GM21723 (cell line): ENCODE results near the gene PSMD6.

Experiments
- ATAC-seq: cut with Tn5 transposase; IDR thresholded peaks from one replicate; pipeline ENCODE4 v1.9.1; 2021; ENCODE audit warnings: mild to moderate bottlenecking, moderate library complexity; ENCODE audit not compliant: unreplicated experiment

PSMD6 gene

DNA sequence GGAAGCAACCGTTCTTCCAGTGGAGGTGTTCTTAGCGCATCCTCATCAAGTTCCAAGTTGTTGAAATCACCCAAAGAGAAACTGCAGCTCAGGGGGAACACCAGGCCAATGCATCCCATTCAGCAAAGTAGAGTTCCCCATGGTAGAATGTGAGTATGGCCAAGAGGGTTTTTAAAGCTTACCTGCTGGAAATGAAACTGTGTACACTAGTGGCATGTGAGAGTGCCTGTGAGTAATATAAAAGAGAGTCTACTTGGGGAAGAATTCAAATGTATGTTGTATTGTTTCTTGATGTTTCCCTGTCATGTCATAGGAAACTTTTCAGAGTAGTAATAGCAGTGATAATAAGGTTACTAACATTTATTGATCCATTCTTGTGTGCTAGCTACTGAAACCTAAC lies 43.3 kb downstream of the PSMD6 start:
- no peak for ATAC-seq

DNA sequence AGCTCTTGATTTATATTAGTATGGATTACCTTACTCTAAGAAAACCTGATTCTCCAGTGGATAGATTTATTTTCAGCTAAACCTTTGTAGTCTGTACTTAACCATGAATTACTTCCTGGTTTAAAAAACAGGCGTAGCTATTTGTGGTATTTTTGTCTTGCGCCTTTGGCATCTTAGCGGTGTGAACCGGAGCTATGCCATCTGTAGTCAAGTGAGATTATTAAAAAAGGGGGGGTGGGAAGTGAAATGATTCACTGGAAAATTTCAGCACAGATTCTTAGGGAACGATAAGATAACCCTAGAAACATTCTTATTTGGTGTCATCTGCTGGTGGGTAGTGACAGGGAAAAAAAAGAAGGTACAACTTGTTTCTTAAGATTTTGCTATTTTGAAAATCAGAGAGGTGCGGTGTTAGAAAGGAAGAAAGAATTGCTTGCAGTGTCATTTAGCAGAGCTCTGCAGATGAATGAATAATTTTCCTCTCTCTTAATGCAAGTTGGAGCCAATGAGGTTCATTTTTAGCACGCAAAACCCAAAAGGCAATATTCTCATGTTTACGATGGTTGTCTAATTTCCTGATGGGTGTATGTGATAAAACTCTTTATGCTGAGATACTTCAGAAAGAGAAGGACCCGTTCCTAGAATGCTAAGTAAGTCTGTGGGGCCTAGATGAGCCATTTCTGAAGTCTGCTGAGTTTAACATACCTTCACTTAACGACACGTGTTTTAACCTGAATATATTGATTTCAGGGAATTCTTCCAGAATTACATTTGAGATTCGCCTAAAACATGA lies 44.0 kb downstream of the PSMD6 start:
- no peak for ATAC-seq

DNA sequence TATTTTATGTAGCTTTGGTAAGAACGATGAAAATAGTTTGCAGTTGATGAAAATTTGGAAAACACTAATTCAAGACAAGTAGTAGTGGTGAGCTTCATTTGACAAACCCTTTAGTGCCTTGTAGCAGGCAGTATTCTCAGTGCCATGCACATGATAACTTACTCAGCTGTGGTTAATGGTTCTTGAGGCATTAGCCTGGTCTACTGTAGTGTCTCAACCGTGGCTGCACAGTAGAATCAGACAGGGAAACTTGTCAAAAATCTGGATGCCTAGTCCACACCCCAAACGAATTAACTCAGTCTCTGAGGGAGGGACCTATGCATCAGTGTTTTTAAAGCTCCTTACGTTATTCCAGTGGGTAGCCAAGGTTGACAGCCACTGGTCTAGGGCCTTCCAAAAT lies 45.4 kb downstream of the PSMD6 start:
- ATAC-seq = no peak

DNA sequence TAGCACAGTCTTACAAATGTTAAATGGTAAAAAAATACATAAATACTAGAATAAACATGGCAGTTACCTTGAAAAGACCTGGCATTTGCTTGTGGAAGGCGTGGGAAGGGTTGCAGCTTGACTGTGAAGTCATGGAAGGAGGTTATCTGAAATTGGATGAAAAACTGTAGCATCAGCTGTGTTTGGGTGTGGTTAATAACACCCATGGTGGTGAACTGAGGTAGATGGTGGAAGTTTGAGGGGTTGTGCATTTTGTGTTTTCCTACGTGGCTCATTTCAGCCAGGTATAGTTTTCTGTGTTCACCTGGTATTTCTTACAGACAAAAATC lies 46.5 kb downstream of the PSMD6 start:
- ATAC-seq = no peak

DNA sequence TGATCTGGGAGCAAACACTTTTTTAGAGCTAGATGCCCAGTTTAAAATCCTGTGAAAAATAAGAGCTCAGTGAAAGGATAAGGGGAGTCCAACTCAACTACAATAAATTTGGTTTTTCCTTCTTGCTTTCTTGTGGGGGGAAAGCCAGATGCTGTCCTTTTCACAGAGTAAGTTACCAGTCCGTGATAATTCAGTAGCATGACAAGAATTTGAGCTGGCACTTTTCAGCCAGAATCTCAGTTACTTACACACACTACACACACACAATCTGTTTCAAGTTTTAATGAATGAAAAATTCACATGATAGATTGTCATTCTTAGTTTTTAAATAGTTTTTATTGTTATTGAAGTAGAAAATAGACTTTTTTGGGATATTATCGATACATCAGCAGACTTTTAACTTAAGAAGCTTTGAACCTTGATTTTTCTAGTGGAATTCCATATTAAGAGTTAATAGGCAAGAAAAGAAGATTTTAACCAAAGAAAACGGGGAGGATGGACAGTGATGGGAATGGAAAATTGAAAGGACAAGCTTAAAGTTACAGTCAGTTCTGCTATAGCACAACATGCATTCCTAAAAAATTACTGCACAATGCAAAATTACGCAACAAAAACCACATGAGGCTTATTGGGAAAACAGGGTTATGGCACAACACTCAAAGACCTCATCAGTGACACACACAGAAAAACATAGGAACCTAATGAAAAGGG lies 47.0 kb downstream of the PSMD6 start:
- no peak for ATAC-seq

DNA sequence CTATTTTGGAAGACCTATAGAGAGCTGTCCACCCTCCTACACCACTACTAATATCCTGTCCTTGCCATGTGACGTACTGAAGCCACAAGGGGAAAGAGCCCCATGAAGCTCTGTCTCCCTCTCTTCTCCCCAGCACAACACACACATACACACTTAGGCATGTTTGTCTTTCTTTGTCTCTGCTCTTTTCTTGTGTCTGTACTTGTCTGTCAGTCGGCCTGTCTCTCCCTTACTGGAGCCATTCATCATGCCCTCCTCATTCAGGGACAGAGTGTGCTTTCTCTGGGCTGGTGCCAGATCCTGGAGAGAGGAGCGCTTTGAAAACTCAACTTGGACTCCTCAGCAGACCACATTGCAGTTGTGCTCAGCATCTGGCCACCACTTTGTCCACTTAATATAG lies 47.6 kb downstream of the PSMD6 start:
- no peak for ATAC-seq

DNA sequence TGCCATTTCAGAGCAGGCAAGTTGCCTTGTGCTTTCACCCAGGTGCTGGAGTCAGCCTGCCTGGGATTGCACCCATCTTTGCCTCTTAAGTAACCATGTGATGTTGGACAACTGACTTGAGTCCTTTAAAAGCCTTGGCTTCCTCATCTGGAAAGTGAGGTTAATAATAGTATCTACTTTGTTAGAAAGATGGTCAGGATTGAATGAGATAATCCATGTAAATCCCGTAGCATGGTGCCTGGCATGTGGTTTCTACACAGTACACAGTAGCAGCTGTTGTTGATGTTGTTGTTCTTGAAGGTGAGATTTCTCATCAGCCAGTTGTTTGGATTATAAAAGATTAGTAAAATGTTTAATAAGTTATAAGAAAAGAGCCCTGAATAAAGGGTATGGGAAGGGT lies 48.8 kb downstream of the PSMD6 start:
- ATAC-seq = no peak

DNA sequence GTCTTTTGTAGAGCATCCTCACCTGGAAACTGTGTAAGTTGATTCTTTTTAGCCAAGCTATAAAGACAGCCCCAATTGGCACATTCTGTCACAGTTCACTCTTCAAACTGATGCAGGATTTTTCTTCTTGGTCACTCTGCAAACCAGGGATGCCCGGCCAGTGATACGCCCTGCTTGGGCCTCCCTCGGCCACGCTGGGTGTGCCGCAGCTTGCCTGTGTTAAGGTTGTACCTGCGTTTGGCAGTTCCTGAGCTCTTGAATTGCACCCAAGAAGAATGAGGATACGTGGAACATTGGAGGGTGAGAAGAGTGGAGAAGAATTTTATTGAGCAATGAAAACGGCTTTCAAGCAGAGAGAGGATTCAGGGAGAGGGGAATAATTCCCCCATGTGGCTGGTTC lies 49.9 kb downstream of the PSMD6 start:
- no peak for ATAC-seq

DNA sequence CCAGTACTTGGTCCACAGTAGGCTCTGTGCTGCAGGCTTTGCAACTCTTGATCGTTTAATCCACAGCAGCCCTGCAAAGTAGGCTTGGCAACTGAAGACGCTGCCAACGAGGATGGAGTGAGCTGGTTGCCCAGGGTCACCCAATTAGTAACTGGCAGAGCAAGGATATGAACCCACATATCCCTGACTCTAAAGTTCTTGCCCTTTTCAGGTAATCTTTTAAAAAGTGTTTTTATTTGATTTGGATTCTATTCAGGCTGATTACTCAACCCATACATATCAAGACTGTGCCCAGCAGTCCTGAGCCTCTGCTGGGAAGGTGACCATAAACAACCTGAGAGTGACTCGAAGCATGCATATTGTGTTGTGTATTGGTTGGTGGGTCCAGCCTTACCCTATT lies 50.3 kb downstream of the PSMD6 start:
- no peak for ATAC-seq

DNA sequence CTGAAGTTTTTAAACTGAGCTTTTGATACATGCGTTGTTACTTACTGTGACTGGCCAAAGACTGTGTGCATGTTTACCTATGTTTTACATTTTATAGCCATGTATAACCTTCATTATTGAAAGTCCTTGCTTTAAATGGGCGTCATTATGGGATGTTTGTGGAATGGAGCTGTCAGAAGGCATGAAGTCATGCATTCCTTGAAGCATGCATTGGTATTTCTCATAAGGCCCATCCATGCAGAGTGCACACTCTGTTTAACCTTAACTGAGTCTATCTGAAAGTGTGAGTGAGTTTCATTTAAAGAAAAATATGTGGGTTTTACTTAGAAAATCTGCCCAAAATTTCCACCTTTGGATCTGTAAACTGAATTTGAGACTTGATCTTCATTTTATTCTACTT lies 51.1 kb downstream of the PSMD6 start:
- no peak for ATAC-seq

DNA sequence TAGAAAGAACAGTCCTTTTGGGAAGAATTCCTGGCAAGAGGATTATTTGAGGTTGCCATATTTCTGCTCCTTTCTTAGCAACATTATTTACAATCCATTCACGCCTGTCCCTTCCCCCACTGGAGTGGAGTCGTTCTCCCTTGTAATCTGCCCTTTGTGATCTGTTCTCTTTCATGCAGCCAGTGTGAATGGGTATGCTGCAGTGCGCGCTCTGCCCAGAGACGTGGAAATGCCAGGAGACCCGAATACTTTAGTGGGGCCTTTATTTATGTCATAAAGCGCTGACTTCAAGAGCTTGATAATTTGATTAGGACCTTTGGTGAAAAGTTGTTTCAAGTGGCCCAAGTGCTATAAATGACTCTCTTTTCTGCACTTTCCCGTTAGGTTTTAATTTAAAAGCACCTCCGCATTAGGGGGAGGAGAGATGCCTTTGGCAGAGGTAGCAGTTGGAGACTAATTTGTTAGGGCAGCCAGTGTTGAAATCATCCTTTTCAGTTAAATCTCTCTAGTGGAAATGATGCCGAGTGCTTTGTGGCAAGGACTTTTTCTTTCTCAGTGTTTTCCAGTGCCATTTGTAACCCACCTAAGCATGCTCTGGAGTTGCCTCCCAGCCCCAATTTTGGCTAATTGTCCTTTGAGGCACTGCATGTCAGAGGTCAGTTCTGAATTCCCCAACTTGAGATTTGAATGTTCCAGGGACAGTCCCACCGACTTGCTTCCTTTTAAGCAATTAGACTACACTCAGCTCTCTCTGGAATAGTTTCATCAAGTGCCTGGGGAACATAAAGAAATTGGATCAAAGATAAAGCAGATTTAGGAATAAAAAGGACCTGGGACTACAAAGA lies 52.4 kb downstream of the PSMD6 start:
- no peak for ATAC-seq

DNA sequence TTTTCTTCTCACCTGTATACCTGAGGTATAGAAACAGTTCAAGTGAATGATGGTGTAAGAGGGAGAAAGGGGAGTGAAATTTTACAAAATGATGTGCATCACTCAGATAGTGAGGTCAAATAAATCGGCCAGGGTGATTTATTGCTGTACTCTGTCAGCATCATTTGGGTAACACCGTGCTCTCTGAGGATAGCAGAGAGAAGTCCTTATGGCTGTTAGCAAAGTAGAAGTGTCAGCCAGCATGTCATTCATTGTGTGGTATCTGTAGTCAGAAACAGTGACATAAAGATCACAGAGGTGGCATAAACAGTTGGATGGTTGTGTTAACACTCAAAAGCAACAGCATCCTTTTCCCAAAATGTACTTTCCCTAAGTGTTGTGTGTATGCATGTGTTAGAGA lies 53.4 kb downstream of the PSMD6 start:
- no peak for ATAC-seq

DNA sequence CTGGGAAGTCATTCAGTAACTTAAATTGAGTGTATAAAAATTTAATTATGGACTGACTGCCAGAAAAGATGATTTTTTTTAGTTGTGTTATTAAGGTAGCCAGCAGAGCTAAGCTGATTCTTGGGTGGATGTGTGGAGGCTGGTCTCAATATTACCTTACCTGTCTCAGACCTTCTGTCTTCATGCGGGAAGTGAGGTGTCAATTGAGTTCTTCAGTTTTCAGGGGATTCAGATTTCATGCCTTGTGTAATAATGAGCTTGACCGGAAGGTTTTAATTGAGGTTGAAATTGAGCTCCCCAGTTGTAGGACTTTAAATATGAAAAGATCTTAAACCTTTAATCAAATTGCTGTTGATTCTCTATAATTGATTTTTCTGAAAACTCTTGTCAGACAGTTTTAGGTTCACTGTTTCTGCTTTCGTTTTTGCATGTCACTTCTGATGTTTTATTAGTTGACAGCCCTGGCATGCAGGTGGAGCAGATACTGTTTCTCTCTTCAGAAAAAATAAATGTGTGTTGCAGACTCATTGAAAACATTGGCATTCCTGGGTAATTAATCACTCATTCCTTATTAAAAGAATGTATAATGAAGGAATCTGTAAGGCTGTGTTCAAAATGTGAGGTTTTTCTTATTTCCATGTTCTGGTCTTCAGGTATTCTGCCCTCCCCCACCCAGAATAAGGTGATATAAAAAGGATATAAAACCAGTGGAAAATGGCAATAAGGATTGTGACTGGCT lies 54.5 kb downstream of the PSMD6 start:
- peak; percentile 27 for ATAC-seq

DNA sequence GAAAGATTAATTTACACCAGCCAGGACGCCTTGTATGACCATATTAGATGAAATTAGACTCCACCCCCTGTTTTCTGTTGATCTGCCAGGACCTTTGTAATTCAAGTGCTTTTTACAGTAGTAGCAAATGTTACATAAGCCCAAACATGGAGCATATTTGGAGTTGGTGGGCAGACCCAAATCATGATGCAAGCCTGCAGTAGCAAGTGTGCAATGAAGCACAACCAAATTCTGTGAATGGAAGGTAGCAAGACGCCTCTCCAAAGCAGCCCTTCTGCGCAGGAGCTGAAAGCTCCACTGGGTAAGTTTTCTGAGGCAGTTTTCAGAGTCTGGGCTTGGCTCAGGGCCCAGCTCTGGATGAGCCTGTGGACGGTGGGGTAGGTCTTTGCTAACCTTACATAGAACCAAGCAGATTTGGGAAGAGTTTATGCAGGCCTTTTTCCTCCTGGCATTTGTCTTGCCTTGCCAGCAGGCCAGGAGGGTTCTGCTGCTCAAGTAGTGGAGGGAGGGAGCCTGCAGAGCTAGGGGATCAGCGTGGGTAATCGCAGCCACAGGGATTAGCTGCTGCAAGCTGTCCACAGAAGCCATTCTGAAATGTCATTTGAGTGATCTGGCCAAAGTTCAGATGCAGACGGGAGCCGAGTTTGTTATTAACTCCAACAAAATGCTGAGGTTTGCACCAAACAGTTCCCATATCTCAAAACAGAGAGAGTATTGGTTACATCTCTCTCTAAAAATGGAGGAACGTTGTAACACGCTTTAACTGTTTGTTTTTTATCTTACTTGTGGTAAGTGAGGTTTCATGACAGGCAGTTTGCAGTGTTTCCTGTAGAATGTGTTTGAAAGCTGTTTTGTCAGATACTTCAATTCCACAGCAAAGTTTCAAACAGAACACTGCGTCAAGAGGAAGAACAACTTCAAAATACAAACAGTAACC lies 55.4 kb downstream of the PSMD6 start:
- ATAC-seq = peak; percentile 58

DNA sequence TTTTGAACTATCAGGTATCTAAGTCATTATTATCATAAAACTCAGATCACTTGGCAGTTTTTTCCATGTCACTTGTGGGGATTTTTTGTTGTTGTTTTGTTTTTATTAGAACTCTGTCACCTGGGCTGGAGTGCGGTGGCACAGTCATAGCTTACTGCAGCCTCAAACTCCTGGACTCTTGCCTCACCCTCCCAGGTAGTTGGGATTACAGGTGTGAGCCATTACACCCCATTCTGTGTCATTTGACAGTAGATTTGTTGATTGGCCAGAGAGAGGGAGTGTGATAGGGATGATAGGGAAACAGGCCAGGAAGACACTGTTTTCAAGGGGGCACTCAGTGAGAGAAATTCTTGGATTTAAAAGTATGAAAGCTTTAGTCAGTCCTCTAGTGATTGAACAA lies 56.4 kb downstream of the PSMD6 start:
- no peak for ATAC-seq

DNA sequence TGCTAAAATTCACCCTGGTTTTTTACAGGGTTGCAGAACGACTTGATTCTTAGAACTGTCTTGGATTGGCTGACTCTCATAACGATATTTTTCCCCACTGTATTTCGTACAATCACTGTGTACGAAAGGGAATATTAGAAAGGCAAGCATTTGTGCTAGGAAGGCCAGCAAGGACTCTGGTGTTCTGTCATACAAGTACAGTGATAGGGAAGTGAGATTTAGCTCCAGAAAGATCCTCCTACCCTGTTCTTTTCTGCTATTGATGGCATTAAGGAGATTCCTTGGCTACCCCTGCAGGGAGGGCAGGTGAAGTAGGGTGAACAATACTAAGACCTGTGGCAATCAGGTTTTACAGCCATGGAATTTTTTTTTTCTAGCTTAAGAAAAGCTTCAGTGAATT lies 57.3 kb downstream of the PSMD6 start:
- ATAC-seq = no peak

DNA sequence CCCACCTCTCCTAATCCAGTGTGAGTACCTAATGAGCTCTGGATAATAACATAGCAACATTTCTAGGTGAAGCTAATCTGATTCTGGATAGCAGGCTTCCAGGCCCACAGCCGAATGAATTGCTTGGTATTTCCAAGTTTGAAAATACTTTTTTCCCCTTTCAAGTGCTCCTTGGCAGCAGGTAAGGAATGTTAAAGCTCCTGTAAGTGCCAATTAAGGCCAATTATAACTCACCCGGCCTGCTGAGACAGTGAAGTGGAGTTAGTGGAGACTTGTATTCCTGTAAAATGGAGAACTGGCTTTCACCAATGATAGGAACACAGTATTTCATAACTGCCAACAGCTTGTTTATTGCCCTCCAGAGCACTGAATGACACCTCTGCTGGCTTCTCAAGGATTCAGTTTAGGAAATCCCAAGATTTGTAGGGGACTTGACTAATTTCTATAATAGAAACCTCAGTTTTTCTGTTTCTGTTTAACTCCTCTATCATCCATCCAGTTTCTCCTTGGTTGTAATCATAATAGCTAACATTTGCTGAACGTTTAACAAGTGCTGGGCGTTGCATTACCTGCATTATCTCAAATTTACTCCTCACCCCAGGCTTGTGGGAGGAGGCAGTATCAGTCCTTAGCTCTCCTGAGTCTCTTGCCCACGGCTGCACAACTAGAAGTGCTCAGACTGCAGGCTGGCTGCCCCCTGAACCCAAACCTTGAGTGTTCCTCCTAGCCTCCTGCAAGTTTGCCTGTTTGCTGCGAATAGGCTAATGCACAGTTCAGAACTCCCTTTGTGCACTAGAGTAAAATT lies 58.4 kb downstream of the PSMD6 start:
- no peak for ATAC-seq

DNA sequence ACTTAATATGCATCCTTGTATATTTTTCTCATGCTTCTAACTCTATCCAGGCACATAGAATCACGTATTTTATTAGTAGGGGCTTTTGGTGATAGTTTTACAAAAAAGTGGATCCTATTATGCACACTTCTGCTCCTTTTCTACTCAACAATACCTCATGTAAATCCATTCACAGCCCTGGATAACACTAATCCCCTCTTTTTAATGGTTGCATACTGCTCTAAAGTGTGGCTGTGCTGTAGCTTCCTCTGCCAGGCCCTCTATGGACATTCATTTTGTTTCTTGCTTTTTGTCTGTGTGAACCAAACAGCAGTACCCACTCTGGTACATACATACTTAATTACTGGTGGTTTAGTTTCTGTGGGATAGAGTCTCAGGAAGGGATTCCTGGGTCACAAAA lies 59.8 kb downstream of the PSMD6 start:
- no peak for ATAC-seq

DNA sequence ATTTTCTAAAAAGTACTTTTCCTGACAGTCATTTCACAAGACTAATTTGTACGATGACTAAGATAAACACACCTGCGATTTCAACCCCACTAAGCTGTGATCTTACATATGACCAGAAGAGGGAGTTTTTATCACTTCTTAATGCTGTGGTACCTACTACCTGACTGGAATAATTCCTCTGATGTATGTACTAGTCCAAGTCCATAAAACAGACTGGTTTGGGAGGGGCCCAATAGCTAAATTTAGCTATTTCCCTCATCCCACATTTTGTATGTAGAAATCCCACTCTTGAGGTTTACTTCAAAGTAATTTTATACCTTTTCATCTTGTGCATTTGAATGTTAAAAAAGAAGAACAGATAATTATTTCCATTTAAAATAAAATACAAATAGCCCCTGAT lies 61.4 kb downstream of the PSMD6 start:
- peak; percentile 64 for ATAC-seq
